ENCODE data around the gene MYL12A.

GRCh38 chr18:3219631-3220335 lies 27.8 kb upstream of the MYL12A start, which contains the start of gene MYOM1:
- TF ChIP-seq TOX (CRISPR knock-in tag; IDR thresholded peaks at IDR 0.05; ENCODE audit: borderline replicate concordance) (no peak), GLIS3 (CRISPR knock-in tag; IDR thresholded peaks at IDR 0.05) (no peak), RARB (CRISPR knock-in tag; IDR thresholded peaks at IDR 0.05) (no peak)
